Colonic mucosa (tissue), 4 donors: Measurements from ENCODE around the gene SMPD3. TPM values are rescaled to one million over a fixed set of nuclear protein-coding genes. Genes with fewer than 3 reads are reported as not detected.

ENCODE experiments used
- DNase-seq: peaks from one replicate; pipeline ENCODE4 v3.0.0-alpha.2; 2020
- H3K27ac ChIP-seq: fragments of 200-600 bp; one replicate; pipeline ENCODE4 v1.8.0; 2021
- H3K27me3 ChIP-seq: fragments of 200-600 bp; one replicate; pipeline ENCODE4 v1.8.0; 2021
- H3K36me3 ChIP-seq: fragments of 200-600 bp; one replicate; pipeline ENCODE4 v1.8.0; 2021
- H3K4me1 ChIP-seq: fragments of 200-600 bp; one replicate; pipeline ENCODE4 v1.8.0; 2021; ENCODE audit warnings: mild to moderate bottlenecking
- H3K4me3 ChIP-seq: fragments of 200-600 bp; one replicate; pipeline ENCODE4 v1.8.0; 2021
- H3K9ac ChIP-seq, 2 donors: one replicate each; pipeline ENCODE4 v1.7.0; 2013; ENCODE audit warnings: control low read depth in 2 of 2, low read depth in 2 of 2, low read length in 2 of 2
- H3K9me3 ChIP-seq: fragments of 200-600 bp; one replicate; pipeline ENCODE4 v1.8.0; 2021
- CTCF ChIP-seq: fragments of 200-600 bp; IDR thresholded peaks from one replicate; pipeline ENCODE4 v1.8.0; 2022; ENCODE audit warnings: antibody characterized with exemption, mild to moderate bottlenecking
- intact Hi-C: fragments of 100-400 bp; cut with DNase I; formaldehyde crosslinking; loops from one replicate; pipeline ENCODE4 v1.14.1; 2022
- total RNA-seq, 2 donors: library from RNA; stranded (reverse); fragmentation: NEBNext Ultra II Directional in 1 of 2; extraction: Animal tissue kit (Norgen Biotek cat#: 25700) in 1 of 2; gene quantifications; one replicate each; pipeline ENCODE4 v1.2.1, GENCODE V29; 2021
- donor health status: healthy.
- donor health status: DM: no; HTN: no; CAD: no.
- donor health status: DM: no; HTN: no; CAD: no.

Gene SMPD3
- total RNA-seq, 2 donors from 2014 or later = 71.1 to 76.5 TPM

- intact Hi-C loops = no loop called here
- H3K9me3 ChIP-seq = no peaks in the 10 kb centered on the region
- H3K27ac ChIP-seq = no peak overlapping the region
- no peak for TF ChIP-seq CTCF
- DNase-seq = no peak
- H3K9ac ChIP-seq = peak overlapping the region in 1 of 2 donors; percentile 46
- no peaks in the 10 kb centered on the region for H3K36me3 ChIP-seq
- H3K27me3 ChIP-seq = no peaks in the 10 kb centered on the region
- H3K4me3 ChIP-seq = no peak overlapping the region
- H3K4me1 ChIP-seq = peaks cover 3% of the 10 kb centered on the region
These were observed 43.8 kb upstream of the SMPD3 start for GRCh38 chr16:68492151-68492542.

GRCh38 chr16:68491576-68491950 is 43.3 kb upstream of the SMPD3 start:
- H3K4me1 ChIP-seq = peaks cover 7% of the 10 kb centered on the region
- H3K9ac ChIP-seq = no peak overlapping the region
- intact Hi-C loops = no loop called here
- no peak for TF ChIP-seq CTCF
- H3K27ac ChIP-seq = no peak overlapping the region
- no peaks in the 10 kb centered on the region for H3K36me3 ChIP-seq
- no peak overlapping the region for H3K4me3 ChIP-seq
- no peaks in the 10 kb centered on the region for H3K9me3 ChIP-seq
- DNase-seq = no peak
- no peaks in the 10 kb centered on the region for H3K27me3 ChIP-seq

GRCh38 chr16:68490829-68491575 is 42.7 kb upstream of the SMPD3 start:
- intact Hi-C loops = no loop called here
- H3K27me3 ChIP-seq = no peaks in the 10 kb centered on the region
- H3K36me3 ChIP-seq = no peaks in the 10 kb centered on the region
- H3K9ac ChIP-seq = no peak overlapping the region
- no peak overlapping the region for H3K4me3 ChIP-seq
- peaks cover 8% of the 10 kb centered on the region for H3K4me1 ChIP-seq
- no peak overlapping the region for H3K27ac ChIP-seq
- peak; percentile 81 for DNase-seq
- TF ChIP-seq CTCF = no peak
- H3K9me3 ChIP-seq = no peaks in the 10 kb centered on the region

GRCh38 chr16:68490358-68490757 is 42.0 kb upstream of the SMPD3 start:
- no peaks in the 10 kb centered on the region for H3K9me3 ChIP-seq
- TF ChIP-seq CTCF = no peak
- H3K4me3 ChIP-seq = no peak overlapping the region
- no peak overlapping the region for H3K27ac ChIP-seq
- no peaks in the 10 kb centered on the region for H3K36me3 ChIP-seq
- no peaks in the 10 kb centered on the region for H3K27me3 ChIP-seq
- H3K4me1 ChIP-seq = peaks cover 8% of the 10 kb centered on the region
- no peak for DNase-seq
- no peak overlapping the region for H3K9ac ChIP-seq
- intact Hi-C loops = no loop called here

GRCh38 chr16:68488554-68488953 is 40.2 kb upstream of the SMPD3 start:
- H3K9me3 ChIP-seq = no peaks in the 10 kb centered on the region
- no peaks in the 10 kb centered on the region for H3K27me3 ChIP-seq
- intact Hi-C loops = no loop called here
- no peak overlapping the region for H3K27ac ChIP-seq
- no peak overlapping the region for H3K9ac ChIP-seq
- no peaks in the 10 kb centered on the region for H3K36me3 ChIP-seq
- H3K4me1 ChIP-seq = peaks cover 8% of the 10 kb centered on the region
- no peak for TF ChIP-seq CTCF
- no peak overlapping the region for H3K4me3 ChIP-seq
- no peak for DNase-seq
